Measurements from ENCODE around the gene FCRLA. TPM values are rescaled to one million over a fixed set of nuclear protein-coding genes. Genes with fewer than 3 reads are reported as not detected.
A peak's percentile ranks its signal among the peaks of the same experiment; 100 is the strongest.

FCRLA gene
- total RNA-seq, 4 donors from 2014 or later, result 0.19 to 2.2 (median 2.0) TPM; not detected in 1

- TF ChIP-seq CTCF (IDR thresholded peaks at IDR 0.05) (no peak), POLR2A (IDR thresholded peaks at IDR 0.05) (no peak)
- DNase-seq (ENCODE audit: low spot score in 2 of 2), result no peak
- WGBS, 2 donors, result 0 to 4% methylated on average over 1 of the region's 1 CpG
- intact Hi-C loops (cut with DNase I; ENCODE audit: low total_unique reads), result no loop called here
- H3K4me3 ChIP-seq (ENCODE audit: low read depth, poor library complexity, severe bottlenecking), result no peak overlapping the region
These were observed 26.5 kb downstream of the FCRLA start for GRCh38 chr1:161733526-161733925.

GRCh38 chr1:161735837-161736236, 28.8 kb downstream of the FCRLA start:
- TF ChIP-seq CTCF (IDR thresholded peaks at IDR 0.05), result no peak
- no peak for TF ChIP-seq POLR2A (IDR thresholded peaks at IDR 0.05)
- DNase-seq (ENCODE audit: low spot score in 2 of 2), result no peak
- WGBS, 2 donors, result 90 to 94% methylated on average over 3 of the region's 3 CpGs
- no peak overlapping the region for H3K4me3 ChIP-seq (ENCODE audit: low read depth, poor library complexity, severe bottlenecking)
- intact Hi-C loops (cut with DNase I; ENCODE audit: low total_unique reads), result no loop called here

- 48 to 56% methylated on average over 4 of the region's 4 CpGs for WGBS, 2 donors
- H3K4me3 ChIP-seq (ENCODE audit: low read depth, poor library complexity, severe bottlenecking), result no peak overlapping the region
- TF ChIP-seq POLR2A (IDR thresholded peaks at IDR 0.05) (no peak), CTCF (IDR thresholded peaks at IDR 0.05) (no peak)
- intact Hi-C loops (cut with DNase I; ENCODE audit: low total_unique reads), result no loop called here
- DNase-seq (ENCODE audit: low spot score in 2 of 2), result no peak
These were observed 29.4 kb downstream of the FCRLA start for GRCh38 chr1:161736335-161736969.

- DNase-seq (ENCODE audit: low spot score in 2 of 2), result no peak
- 71 to 83% methylated on average over 2 of the region's 2 CpGs for WGBS, 2 donors
- TF ChIP-seq POLR2A (IDR thresholded peaks at IDR 0.05), result no peak
- TF ChIP-seq CTCF (IDR thresholded peaks at IDR 0.05), result no peak
- intact Hi-C loops (cut with DNase I; ENCODE audit: low total_unique reads), result no loop called here
- H3K4me3 ChIP-seq (ENCODE audit: low read depth, poor library complexity, severe bottlenecking), result no peak overlapping the region
These were observed 30.6 kb downstream of the FCRLA start for GRCh38 chr1:161737625-161738024.

GRCh38 chr1:161738627-161739287, 31.7 kb downstream of the FCRLA start:
- no peak for DNase-seq (ENCODE audit: low spot score in 2 of 2)
- intact Hi-C loops (cut with DNase I; ENCODE audit: low total_unique reads), result no loop called here

GRCh38 chr1:161739865-161740566, 33.0 kb downstream of the FCRLA start:
- WGBS, 2 donors, result 74 to 77% methylated on average over 8 of the region's 8 CpGs
- peak in 1 of 2 donors; percentile 44 for DNase-seq (ENCODE audit: low spot score in 2 of 2)
- H3K4me3 ChIP-seq (ENCODE audit: low read depth, poor library complexity, severe bottlenecking), result no peak overlapping the region
- TF ChIP-seq POLR2A (IDR thresholded peaks at IDR 0.05), result no peak
- TF ChIP-seq CTCF (IDR thresholded peaks at IDR 0.05), result no peak
- intact Hi-C loops (cut with DNase I; ENCODE audit: low total_unique reads), result no loop called here

More at GRCh38 chr1:161738627-161739287, 31.7 kb downstream of the FCRLA start:
- WGBS, 2 donors, result 88% methylated on average over 4 of the region's 4 CpGs
- no peak overlapping the region for H3K4me3 ChIP-seq (ENCODE audit: low read depth, poor library complexity, severe bottlenecking)
- no peak for TF ChIP-seq POLR2A (IDR thresholded peaks at IDR 0.05)
